ENCODE data around the gene COBL.

Gene COBL

GRCh38 chr7:51306761-51307160 is 9.8 kb downstream of the COBL start:
- DNase-seq = no peak

GRCh38 chr7:51304729-51305128 is 11.9 kb downstream of the COBL start:
- no peak for DNase-seq

DNA sequence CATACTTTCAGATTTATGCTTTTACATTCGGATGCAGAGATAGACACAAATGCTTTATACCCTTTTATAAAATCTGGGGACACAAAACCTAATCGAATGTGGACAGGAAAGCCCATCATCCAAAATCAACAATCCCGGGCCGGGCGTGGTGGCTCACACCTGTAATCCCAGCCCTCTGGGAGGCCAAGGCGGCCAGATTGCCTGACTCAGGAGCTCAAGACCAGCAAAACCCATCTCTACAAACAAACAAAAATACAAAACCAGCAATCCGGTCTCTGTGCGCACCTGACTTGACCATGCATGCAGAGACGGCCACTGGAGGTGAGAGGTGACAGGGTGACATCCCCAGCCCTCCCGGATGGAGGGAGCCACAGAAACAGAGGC is 13.5 kb downstream of the COBL start:
- DNase-seq = no peak

GRCh38 chr7:51301806-51302205 is 14.8 kb downstream of the COBL start:
- no peak for DNase-seq

DNA sequence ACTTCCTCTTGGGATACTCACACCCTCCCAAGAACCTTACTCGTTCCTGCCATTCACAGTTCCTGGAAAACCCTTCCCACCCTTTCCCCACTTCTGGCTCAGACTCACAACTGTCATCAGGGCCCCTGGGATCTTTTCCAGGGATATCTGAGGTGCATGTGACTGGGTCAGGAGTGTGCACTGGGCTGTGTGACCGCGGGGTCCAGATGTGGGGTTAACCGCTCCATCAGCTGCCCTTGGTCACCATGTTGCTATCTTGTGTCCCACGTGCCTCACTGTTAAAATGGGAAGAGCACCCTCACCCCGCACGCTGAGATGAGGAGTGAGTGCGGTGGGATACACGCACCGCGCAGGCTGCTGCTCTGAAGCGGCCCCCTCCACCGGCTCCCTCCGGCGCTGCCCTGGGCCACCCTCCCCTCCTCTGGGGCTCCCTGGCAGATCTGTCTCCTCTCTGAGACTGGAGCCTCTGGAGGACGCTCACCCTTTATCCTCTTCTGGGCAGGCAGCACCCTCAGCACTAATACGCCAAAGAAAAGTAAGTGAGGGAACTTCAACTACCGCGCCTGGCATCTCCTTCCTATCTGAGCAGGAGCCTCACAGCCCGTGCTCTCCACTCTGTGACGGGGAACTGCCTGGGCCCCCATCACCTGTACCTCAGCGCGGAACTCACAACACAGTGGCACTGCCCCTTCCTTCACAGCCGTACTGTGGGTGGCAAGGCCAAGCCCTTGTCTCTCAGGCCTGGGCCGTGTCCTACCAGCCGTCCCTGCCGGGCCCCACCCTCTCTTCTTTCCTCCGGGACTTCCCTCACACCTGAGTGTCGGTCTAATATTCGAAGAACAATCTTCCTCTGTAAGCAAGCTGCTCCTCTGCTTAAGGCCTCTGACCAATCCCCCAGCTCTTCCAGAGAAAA is 15.6 kb downstream of the COBL start:
- no peak for DNase-seq

- DNase-seq = no peak
These were observed 17.0 kb downstream of the COBL start for GRCh38 chr7:51299391-51300133.

DNA sequence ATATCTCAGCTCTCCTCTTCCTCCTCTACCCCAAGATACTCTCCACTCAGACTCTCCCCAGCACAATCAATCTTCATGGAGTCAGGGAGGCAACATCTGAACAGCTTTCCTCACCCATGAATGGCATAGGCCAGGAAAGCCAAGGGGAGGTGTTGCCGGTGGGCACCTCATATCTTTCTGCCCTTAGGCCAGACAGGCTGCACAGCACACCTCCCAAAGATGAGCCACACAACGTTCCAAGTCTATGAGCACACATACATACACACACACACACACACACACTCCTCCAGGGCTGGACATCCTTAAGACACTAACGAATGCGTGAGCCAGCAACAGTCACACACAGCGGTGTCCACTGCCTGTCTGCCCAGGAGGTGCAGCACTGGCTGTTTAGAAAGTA is 17.7 kb downstream of the COBL start:
- DNase-seq = no peak

DNA sequence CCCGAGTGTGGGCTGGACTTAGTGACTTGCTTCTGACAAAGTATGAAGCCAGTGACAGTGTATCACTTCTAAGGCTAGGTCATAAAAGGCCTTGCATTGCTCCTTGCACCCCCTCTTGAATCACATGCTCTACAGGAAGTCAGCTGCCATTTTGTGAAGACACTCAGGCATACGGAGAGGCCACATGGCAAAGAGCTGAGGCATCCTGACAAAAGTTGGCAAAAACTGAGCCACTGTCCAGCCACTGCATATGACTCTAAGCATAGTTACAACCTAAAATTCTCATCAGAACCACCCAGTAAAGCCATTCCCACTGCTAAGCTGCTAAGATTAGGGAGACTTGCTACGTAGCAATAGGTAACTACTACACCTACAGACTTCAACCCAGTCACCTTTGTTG is 18.6 kb downstream of the COBL start:
- no peak for DNase-seq

GRCh38 chr7:51295440-51296245 is 21.0 kb downstream of the COBL start:
- no peak for DNase-seq

DNA sequence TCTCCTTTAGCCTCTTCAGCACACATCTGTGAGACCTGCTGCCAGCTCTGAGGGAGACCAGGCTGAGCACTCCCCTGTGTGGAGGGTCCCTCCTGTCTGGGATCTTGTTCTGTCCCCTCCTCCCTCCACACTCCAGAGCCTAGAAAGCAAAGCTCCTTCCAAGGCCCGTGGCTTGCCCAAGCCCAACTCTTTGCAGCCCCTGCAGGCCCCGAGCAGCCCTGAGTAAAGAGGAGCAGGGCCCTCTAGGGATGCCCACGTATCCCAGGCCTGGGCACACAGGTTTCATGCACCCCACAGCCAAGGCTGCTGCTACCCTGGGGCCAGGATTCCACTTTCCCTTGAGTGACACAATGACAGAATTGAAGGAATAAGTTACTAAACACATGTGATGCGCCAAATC is 24.0 kb downstream of the COBL start:
- DNase-seq = no peak

DNA sequence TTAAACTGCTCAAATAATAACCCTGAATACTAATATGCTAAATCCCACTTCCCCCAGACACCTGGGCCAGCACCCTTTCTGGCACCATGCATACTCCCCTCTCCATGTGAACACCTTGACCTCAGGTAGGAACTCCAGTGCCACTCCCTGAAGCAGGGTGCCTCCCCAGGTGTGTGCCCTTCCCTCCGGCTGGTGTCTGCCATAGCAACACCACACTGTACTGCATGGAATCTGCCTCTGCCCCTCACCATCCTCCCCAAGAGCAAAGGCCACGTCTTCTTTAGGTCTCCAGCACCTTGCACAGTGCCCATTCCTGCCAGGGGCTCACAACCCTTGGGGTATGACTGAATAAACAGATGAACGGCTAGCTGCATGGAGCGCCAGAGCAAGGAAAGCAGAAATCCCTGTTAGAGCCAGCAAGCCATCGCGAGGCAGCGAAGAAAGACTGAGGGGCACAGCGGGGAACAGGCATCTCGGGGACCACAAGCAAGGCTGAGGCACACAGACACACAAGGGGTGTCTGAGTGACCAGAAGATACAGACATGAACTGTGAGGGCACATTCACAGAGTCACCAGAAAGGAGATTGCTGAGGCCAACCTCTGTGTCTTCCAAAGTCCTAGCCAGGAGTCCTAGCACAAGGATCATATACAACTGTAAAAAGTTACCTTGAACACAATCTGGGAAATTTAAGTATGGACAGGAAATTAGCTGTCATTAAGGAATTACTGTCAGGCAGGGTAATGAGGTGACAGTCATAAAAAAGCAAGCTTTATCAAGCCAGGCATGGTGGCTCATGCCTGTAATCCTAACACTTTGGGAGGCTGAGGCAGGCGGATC is 25.7 kb downstream of the COBL start:
- DNase-seq = no peak

DNA sequence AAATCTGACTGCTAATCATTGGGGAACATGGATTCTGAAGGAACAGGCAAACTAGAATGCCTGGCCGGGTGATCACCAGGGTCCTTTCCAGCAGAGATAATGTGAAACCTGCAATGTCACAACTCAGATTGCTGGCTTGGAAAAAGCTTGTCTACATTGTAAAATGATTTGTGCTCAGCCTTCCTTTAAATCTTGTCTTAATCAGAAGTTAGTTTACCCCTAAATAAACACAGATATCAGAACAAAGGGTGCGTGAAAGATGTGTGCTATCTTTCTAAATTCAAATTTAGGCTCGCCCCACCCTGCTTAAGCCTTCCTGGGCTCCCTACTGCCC is 26.3 kb downstream of the COBL start:
- DNase-seq = no peak

- DNase-seq = no peak
These were observed 26.8 kb downstream of the COBL start for GRCh38 chr7:51289623-51290303.

DNA sequence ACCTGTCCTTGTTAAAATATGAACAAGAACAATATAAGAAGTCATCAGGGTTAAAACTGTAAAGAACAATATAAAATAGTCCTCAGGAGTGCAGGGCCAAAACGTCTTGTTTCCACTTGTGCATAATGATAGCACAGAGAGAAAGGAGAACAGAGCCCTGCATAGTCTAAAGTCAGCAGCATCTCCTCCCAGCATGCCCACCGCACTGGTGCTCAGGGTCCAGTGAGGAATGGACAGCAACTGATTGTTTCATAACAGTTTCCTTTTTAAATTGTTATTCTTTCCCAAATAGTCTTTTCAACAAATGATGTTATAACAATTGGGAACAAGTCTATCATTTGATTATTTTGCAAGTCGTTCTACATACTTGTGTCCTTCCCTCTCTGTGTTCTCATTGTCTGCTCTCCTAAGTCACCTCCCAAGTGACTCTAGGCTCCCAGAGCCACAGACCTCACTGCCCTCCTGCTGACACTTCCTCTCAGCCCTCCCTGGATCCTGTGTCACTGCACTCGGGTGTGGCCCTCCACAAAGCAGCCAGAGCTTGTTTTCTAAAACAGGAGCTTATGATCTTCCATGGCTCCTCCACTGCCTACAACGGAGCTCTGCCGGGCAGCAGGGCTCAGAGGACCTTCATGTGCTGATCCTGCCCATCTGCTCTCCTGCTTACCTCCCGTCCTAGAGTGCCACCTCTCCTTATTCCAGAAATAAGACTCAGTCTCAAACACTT is 27.6 kb downstream of the COBL start:
- no peak for DNase-seq

DNA sequence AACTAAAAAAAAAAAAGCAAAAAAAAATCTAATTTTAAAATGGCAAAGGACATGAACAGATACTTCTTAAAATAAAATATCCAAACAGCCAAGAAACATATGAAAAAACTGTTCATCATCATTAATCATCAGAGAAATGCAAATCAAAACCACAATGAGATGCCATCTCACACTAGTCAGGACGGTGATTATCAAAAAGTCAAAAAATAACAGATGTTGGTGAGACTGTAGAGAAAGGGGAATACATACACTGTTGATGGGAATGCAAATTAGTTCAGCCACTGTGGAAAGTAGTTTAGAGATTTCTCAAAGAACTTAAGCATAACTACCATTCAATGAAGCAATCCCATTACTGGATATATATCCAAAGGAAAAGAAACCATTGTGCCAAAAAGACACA is 30.2 kb downstream of the COBL start:
- DNase-seq = no peak

DNA sequence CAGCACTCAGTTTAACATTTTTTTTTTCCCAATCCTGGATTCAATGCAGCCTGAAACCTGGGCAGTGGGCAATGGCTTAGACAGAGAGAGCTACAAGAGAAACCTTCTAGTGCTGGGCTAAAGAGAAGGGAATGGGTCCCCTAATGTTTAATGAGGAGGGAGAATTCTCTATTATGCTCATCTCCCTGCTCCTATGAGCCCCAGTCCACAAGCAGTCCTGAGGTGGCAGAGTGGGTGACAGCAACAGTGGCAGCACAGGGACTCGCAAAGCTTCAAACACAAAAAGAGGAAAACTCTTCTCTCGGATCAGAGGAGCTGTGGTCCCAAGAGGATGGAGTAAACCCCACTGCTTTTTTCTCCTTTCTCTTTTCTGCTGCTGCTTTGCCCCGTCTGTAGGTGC is 36.5 kb downstream of the COBL start:
- no peak for DNase-seq

DNA sequence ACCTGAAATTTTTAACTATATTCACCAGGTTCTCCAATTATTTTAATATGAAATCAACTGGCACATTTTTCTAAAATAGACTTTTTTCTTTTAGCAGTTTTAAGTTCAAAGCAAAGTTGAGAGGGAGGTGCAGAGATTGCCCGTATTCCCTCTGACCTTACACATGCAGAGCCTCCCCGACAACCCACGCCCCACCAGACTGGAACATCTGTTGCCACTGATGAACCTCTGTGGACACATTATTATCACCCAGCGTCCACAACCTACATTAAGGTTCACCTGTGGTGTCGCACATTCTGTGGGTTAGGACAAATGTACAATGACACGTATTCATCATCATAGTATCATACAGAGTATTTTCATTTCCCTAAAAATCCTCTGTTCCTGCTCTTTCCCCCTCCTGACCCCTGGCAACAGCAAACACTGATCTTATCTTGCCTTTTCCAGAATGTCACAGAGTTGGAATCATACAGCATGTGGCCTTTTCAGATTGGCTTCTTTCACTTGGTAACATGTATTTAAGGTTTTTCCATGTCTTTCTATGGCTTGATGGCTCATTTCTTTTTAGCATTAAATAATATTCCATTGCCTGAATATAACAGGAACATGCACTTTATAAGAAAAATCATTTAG is 37.1 kb downstream of the COBL start:
- DNase-seq = no peak

DNA sequence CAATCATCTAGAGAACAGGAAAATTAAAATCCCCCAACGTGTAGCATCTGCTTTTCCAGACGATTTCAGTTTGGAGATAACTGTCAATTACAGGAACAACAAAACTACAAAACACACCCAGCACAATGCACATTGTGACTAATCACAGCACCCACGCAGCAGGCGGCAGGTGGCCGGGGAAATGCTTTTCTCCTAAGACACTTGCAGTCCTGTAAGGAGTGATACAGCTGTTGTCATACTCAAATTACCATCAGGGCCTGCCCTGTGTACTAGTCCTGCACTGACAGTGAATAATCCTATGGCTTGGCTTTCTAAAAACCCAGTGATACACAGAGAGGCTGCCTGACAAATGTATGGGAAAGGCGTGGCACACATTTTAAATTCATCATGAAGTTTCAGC is 37.8 kb downstream of the COBL start:
- no peak for DNase-seq

DNA sequence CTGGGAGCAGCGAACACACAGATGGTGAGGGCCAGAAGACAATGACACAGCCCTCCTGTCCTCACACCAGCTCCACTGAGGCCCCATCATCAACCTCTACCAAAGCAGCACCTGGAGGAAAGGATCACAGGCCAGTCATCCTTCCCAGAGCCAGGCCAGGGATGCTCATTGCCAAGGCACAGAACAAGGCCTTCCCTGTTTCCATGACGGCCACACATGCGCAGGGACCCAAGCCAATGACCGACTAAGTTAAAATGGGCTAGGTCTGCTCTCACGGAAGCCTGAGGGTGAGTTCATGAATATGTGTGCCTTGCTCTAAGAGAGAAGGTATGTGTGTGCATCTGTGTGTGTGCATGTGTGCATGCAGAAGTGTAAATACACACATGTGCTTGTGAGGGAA is 39.6 kb downstream of the COBL start:
- DNase-seq = no peak

DNA sequence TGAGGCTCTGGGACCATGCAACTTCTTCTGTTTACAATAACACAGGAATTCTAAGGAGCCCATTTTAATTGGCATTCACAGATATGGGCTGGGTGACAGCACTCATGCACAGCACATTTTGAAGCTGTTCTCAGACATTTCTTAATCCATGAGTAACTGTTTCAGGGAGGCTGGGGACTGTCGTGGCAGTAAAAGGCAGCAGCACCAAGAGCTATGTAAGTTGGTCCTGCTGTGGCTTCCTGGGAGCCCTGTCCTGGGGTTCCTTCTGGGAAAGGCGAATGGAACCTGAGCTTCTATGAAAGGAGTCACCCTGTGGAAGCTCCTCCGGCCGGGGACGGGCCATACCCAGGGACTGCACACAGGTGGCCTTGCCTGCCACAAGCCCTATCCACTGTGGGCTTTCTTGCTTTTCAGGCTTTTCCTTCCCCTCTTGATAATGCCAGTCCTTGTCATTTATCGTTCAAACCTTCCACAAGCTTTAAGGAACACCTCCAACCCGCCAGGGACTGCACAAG is 40.5 kb downstream of the COBL start:
- no peak for DNase-seq

GRCh38 chr7:51275532-51275931 is 41.1 kb downstream of the COBL start:
- no peak for DNase-seq

All from stimulated activated CD4-positive, alpha-beta T cell treated with anti-CD3 and anti-CD28 coated beads, Interleukin-4, amount 100 ng/mL, for 1 hour (primary cell).